ENCODE measurements around the gene APOD. TPM values are rescaled to one million over a fixed set of nuclear protein-coding genes. Genes with fewer than 3 reads are reported as not detected.

The APOD gene
- total RNA-seq, 1 donor from 2014 or later = not detected

- no peak for DNase-seq (ENCODE audit: low read depth)
- TF ChIP-seq CTCF (conservative IDR thresholded peaks at IDR 0.05; ENCODE audit: low read depth, low read length) = no peak
- peak overlapping the region; percentile 81 for H3K4me3 ChIP-seq (ENCODE audit: low read depth, low read length)
Measured at GRCh38 chr3:195540511-195540910, 43.2 kb downstream of the APOD start.

GRCh38 chr3:195540027-195540426, 43.7 kb downstream of the APOD start:
- no peak for DNase-seq (ENCODE audit: low read depth)
- no peak for TF ChIP-seq CTCF (conservative IDR thresholded peaks at IDR 0.05; ENCODE audit: low read depth, low read length)
- no peak overlapping the region for H3K4me3 ChIP-seq (ENCODE audit: low read depth, low read length)

- TF ChIP-seq CTCF (conservative IDR thresholded peaks at IDR 0.05; ENCODE audit: low read depth, low read length) = no peak
- H3K4me3 ChIP-seq (ENCODE audit: low read depth, low read length) = no peak overlapping the region
- DNase-seq (ENCODE audit: low read depth) = no peak
Measured at GRCh38 chr3:195539479-195539878, 44.3 kb downstream of the APOD start.

GRCh38 chr3:195537995-195538394, 45.7 kb downstream of the APOD start:
- TF ChIP-seq CTCF (conservative IDR thresholded peaks at IDR 0.05; ENCODE audit: low read depth, low read length) = no peak
- no peak overlapping the region for H3K4me3 ChIP-seq (ENCODE audit: low read depth, low read length)
- no peak for DNase-seq (ENCODE audit: low read depth)

- DNase-seq (ENCODE audit: low read depth) = no peak
- TF ChIP-seq CTCF (conservative IDR thresholded peaks at IDR 0.05; ENCODE audit: low read depth, low read length) = no peak
- H3K4me3 ChIP-seq (ENCODE audit: low read depth, low read length) = no peak overlapping the region
Measured at GRCh38 chr3:195535293-195535692, 48.4 kb downstream of the APOD start.

GRCh38 chr3:195532834-195533233, 50.9 kb downstream of the APOD start:
- no peak overlapping the region for H3K4me3 ChIP-seq (ENCODE audit: low read depth, low read length)
- no peak for TF ChIP-seq CTCF (conservative IDR thresholded peaks at IDR 0.05; ENCODE audit: low read depth, low read length)

GRCh38 chr3:195532345-195532744, 51.4 kb downstream of the APOD start:
- DNase-seq (ENCODE audit: low read depth) = no peak
- no peak for TF ChIP-seq CTCF (conservative IDR thresholded peaks at IDR 0.05; ENCODE audit: low read depth, low read length)
- H3K4me3 ChIP-seq (ENCODE audit: low read depth, low read length) = no peak overlapping the region

More at GRCh38 chr3:195532834-195533233, 50.9 kb downstream of the APOD start:
- no peak for DNase-seq (ENCODE audit: low read depth)

Data from epithelial cell of proximal tubule (primary cell).